Activated CD8-positive, alpha-beta memory T cell treated with anti-CD3 and anti-CD28 coated beads, Interleukin-2, amount 50 U/mL, for 1 hour (primary cell): ENCODE results near the gene ECI1.
"Not testable (repeated sequence)": the region's sequence is repeated elsewhere in the genome, so short reads cannot be mapped to it uniquely, and the experiment has no call there.

Experiments used
- DNase-seq: peaks from one replicate; pipeline ENCODE4 v3.0.0-alpha.2; 2020; ENCODE audit errors: extremely low read depth

ECI1 gene

DNA sequence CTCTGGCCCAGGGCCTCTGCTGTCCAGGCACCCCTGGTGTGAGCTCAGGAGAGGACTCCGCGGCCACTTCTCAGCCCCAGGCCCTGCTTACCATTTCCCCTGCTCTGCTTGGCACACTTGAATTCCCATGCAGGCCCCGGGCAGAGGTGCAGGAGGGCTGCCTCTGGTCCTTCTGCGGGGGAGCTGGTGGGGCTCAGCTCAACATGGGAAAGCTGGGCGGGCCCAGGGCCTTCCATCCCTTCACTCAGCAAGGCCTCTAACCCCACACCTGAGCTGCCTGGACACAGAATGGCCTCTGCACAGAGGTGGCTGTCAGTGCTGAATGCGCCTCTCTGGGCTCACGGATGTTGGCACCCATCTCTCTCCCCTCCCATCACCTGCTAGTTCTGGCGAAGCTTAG lies 29.1 kb upstream of the ECI1 start:
- no peak for DNase-seq

DNA sequence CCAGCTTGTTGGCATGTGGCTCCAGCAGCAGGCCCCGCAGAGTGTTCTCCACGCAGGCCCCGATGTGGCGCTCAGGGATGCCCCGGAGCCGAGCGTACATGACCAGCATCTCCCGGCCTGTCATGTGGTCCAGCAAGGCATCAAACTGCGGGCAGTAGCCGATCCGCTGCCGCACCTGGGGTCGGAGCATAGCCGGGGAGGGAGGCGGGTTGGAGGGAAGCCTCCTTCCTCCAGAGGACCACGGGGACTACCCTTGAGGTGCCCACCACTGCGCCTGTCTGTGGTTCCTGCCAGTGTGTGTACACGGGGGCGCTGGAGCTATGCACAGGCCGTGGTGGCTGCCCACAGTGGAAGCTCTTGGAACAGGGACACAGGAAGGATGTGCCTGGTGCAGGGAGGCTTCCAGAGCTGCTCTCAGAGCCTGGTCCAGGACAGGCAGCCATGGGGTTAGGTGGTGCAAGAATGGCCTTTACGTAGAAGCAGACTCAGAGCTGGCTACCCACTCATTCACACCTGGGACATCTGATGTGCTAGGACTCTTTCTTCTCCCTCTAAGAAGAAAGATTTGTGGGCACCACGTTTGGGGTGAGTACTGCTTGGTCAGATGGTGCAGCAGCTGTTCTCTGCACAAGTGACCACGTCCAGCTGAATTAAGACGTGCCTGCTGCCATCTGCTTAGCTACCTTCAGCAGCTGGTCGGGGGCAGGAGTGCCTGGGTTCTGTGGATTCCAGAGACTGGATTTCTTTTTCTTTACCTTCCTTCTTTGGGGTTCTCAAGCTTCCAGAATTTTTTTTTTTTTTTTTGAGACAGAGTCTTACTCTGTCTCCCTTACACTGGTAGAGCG lies 27.8 kb upstream of the ECI1 start:
- no peak for DNase-seq

DNA sequence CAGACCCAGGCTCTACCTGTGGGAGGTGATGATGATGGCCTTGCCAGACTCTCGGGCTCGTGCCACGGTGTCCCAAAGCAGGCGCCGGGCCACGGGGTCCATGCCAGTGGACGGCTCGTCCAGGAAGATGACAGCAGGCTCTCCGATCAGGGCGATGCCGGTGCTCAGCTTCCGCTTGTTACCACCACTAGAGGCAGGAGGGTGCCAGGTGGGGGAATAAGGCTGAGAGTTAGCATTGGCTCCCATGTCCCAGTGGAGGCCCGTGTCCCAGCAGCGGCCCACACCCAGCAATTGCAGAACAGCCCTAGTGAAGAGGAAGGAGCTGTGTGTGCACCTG lies 26.9 kb upstream of the ECI1 start:
- DNase-seq = no peak

DNA sequence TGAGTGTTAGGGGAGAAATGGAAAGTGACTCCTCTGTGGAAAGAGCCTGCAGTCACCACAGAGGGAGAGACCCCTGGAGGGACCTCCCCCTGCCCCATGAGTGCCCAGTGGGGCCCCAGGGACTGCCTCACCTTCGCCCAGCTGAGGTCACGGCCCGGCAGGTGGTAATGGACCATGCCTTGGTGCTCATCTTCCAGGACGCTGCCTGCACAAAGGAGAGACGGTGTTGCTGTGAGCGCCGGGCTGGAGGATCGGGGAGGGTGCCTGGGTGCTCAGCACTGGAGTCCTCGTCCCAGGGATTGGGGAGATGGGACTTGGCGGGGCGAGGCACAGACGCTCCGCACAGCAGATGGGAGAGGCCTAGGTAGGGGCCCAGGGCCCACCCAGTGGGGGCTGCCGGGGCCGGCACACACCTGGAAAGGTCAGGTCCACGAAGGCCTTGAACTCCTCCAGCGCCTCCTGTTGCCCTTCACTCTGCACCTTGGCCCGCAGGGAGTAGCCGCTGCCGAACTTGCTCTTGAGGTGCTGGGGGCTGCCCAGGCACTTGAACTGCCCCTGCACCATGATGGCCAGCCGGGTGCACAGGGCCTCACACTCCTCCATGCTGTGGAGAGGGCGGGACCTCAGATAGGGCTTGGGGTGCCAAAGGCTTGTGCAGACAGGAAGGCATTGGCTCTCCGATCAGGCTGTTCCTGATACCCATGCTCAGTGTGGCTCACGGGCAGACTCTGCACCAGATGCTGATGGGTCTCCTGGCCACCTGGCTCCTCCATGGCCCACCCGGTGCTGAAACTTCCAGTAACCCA lies 26.3 kb upstream of the ECI1 start:
- DNase-seq = no peak

DNA sequence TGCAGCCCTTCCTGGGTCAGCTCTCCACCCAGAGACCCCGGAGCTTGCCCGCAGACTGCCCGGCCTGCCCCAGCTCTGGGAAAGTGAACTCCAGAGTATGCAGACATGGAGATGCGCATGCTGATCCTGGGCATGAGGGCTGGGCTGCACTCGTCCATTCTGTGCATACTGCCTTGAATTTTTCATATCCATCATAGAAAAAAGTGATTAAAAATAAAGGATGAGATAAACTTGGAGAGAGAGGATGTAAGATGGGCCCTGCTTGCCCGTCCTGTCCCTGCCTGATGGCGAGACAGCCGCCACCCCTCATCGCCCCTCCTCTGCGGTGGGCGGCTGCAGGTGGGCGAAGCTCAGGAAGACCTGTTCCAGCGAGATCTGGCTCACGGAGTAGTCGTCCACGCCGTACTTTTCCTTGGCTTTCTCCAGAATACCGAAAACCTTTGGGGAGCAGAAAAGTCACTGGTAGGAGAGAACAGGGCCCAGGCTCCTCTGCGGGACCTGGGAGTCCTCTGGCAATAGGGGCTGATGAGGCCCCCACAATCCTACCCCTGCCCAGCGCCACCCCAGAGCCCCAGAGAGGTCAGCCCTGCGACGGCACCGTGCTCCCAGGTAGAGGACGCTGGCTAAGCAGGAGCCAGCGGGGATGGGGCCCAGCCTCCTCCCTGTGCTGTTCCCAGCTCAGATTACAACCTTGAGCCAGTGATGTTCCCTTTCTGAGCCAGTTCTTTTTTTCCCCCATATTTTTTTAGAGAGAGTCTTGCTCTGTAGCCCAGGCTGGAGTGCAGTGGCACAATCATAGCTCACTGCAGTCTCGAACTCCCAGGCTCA lies 25.2 kb upstream of the ECI1 start:
- no peak for DNase-seq

DNA sequence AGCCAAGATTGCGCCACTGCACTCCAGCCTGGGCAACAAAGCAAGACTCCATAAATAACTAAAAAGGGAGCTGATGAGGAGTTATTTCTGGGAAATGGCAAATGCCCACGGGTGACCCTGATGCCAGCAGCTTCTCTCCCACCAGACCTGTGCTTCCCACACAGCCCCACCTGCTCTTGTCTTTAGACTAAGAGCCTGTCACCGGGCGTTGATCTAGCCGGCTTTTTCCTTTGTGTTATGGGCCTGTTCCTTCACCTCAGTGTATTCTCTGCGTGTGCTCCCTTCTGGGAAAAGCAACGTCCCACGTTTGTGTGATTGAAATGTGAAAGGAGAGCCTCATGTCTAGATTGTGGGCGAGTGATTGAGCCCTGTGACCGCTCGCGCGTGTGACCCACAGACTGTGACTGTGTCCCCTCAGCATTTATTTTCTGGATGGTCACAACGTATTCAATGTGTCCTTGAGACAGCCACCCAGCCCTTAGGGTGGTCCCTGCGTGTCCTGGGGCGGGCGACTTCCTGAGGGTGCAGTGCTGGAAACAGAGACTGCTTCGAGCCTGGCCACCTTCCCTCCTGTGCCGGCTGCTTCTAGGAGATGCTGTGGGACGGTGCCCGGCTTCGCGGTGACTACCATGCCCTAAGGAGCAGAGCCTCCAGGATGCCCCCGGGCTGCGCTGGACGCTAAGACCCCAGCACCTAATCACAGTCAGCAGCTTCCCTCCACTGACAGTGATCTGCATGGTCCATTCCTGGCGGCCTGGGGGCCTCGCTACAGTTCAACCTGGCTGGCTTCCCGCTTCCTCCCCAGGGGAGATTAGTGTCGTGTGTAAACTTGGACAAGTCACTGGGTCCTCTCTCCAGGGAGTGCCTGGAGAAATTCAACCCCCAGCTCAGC lies 24.3 kb upstream of the ECI1 start:
- DNase-seq = no peak

DNA sequence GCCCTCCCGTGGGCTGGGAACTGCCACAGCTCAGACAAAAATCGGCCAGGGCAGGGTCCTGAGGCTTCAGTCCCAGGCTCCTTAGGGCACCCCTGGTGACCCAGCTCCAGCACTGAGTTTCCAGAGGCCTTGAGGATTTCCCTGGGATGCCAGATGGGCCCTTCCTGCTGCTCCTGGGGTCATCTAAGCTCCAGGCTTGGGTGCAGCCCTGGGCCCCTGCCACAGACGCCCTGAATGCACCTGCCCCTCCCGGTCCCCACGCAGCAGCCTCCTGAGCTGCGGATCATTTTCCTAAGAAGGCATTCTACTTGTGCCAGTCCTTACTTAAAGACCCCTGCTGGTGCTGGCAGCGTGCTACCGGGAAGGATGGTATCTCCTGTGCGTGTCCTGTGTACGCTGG lies 22.5 kb upstream of the ECI1 start:
- DNase-seq = no peak

DNA sequence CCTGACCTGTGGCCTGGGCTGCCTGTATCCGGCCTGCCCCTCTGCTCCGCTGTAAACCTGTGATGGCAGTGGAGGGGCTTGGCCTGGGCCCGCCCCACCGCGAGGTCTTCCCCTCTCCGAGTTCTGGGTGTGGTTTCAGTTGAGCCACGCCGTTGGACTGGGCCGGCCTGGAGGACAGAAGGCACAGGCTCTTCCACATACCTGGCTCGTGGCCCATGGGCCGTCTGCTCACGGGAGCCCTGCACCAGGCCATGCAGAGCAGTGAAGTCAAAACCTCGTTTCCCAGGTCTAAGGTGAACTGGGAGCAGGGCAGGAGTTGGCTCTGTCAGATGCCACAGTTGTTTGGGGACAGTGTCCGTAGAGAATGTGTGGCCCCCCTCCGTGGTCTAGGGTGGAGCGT lies 22.1 kb upstream of the ECI1 start:
- no peak for DNase-seq

DNA sequence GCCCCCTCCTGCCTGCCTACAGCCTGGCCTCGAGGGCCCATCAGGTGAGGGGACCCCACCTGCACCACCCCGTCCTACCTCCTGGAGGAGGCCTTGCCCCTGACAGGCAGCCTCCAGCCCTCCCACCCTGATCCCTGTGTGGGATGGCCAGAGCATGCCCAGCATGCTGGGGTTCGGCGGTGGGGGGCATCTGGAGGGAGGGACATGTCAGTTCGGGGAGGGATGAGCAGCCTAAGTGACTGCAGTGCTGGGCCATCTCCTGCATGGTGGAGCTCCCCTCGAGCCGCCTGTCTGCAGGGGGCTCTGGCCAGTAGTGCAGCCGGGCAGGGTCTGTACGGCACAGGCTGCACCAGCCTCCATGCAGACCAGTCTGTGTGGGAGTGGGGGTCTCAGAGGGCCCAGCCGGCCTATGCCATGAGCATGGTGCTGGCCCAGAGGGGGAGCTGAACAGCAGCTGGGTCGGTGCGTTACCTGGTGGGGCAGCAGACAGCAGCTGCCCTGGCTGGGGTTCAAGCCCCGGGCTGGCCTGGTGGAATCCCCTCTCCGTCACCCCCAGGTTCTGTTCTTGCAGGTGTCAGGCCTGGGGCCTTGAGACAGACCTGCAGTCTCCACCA lies 20.6 kb upstream of the ECI1 start:
- no peak for DNase-seq

DNA sequence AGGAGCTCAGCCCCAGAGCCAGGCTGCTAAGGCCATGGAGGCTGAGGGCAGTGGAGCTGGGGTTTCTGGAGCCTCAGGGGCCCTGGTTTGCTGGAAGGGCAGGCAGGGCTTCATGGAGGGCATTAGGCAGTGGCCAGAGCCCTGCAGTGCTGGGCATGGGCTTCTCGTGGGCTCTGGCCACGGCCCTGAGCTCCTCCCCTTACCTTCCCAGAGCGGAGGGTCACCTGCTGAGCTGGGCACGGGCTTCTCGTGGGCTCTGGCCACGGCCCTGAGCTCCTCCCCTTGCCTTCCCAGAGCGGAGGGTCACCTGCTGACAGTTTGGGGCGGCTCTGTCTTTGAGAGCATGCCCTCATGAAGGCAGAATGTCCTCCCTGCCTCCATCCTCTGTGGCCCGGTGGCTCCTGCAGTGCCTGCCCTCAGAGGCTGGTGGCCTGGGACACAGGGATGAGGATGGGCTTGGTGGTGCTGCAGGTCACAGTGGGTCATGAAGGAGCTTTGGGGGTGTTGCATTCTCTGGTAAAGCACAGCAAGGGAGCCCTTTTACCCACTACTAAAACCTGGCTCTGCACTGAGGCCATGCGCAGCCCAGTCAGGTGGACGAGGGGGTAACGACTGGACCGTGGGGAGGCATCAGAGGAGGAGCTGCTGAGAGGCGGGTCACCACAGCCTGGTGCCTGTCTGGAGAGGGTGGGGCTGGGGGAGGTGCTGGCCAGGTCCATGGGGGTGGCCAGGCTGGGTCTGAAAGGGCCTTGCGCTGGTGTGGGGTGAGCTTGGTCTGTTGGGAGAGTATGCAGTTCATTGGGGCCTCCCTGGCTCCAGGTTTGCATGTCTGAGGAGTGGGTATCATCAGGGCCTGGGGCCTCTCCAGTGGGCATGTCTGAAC lies 19.4 kb upstream of the ECI1 start:
- DNase-seq = no peak

DNA sequence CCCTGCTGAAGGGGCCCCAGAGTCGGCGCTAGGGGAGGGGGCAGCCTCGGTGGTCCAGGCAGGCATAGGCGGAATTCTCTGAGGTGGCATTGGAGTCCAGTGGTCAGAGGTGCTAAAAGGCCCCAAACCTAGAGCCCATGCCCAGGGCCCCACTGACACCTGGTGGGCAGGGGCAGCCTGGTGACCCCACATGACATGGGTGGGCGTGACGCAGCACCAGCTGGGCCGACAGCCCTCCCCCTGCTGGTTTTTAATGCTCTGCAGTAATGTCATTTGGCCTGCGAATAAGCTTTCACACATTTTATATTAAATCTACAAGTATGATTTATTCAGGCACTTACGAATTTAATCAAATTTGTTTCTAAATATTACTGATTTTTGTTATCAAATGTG lies 18.7 kb upstream of the ECI1 start:
- no peak for DNase-seq

DNA sequence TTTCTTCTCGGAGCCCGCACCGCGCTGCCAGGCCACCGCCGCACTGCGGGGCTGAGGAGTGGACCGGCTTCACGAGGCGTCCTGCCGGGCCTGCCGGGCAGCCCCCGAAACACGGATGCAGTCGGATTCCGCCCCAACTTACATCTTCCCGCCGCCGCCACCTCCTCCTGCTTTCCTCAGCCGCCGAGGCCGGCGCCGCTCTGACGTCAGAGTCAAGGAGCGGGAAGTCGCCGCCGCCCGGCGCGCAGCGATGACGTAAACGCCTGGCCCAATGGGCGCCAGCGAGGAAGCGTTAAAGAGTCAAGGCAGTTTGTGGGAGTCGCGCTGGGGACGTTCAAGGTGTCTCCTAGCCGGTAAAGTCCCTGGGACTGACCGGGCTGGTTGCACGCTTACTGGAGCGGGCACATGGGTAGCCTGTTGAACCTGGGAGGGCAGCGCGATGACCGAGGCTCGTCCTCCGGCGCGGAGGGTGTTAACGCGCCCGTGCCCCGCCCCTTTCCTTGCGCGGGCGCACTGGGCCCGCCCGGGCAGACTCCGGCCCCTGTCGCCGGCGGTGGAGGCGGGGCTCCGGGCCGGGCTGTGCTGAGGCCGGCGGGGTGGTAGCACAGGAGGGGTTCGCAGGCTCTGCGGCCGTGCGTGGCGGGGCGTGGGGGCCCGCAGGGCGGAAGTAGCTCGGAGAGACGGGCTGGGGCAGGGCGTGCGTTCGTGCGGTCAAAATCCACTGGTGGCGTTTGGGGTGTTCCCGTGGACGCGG lies 16.7 kb upstream of the ECI1 start, which contains the start of gene RNPS1:
Gene RNPS1 (minus strand): TSS at position 214 of the 754 bp plus-strand sequence. CDS start 3,483 bp downstream, outside the sequence.
- peak; percentile 83 for DNase-seq

DNA sequence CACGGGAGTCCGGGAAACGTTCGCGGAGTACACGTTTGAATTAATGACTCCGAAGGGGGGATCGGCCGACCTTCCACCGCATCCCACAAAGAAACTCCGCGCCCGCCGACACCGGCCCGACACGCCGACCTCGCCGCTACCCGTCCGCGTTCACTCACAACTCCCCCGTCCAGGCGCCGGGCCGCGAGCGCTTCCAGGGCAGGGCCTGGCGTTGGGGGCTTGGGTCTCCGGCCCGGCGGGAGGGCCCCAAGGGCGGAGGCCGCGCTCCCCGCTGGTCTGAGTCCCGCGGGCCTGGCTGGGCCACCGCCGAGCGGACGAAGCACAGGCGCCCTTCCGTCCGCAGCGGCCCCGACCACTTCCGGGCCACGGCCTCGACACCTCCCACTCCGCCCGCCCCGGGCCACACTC lies 16.1 kb upstream of the ECI1 start:
- not testable (repeated sequence) for DNase-seq

DNA sequence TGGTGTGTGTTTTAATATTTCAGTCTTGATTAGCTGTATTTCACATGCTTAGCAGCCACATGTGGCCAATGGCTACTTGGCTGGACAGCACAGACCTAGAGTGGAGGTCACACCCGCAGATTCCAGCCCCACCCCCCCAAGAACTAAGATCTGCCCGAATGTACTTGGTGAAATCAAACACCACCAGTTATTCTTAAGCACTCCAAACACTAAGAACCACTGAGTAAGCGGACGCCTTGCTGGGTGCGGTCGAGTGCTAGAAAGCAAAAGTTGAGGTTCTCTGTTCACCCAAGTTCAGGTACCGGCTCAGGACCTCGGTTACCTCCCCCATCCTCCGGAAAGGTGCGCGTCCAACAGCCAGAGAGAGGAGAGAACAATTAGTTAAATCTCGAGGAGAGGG lies 15.5 kb upstream of the ECI1 start:
- not testable (repeated sequence) for DNase-seq

DNA sequence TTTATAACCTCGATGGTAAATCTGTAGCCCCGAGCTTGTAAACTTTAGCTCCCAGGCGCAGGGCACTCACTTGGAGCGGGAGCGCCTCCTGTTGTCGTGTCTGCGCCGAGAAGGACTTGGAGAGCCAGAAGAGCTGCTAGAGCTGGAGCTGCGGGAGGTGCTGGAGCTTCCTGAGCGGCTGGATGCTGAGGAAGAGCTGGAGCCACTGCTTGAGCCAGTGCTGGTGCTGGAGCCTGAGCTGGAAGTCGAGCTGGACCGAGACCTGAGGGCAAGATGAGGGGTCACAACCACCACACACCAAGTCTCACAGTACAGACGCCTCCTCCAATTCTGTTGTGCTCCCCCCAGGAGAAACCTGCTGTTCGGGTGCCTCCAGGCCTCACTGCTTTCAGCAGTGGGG lies 11.6 kb upstream of the ECI1 start:
- DNase-seq = not testable (repeated sequence)

DNA sequence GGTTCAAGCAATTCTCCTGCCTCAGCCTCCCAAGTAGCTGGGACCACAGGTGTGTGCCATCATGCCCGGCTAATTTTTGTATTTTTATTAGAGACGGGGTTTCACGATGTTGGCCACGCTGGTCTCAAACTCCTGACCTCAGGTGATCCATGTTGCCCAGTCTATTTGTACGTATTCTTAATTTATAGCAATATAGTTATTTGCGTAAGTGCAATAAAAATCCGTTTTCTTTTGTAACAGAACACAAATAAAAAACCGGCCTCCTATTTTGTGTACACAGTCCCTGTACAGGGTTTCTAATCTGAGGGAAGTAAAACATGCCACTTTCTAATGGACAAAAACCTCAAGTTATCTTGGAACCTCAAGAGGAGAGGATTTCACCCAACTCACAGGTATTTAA lies 8.9 kb upstream of the ECI1 start:
- DNase-seq = no peak

DNA sequence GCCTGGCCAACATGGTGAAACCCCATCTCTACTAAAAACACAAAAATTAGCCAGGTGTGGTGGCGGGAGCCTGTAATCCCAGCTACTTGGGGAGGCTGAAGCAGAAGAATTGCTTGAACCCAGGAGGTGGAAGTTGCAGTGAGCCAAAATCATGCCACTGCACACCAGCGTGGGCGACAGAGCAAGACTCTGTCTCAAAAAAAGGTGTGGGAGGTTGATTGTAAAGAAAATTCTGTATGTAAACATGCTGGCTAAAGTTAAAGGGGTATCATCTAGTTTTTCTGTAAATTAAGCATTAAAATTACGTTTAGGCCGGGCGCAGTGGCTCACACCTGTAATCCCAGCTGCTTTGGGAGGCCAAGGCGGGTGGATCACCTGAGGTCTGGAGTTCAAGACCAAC lies 7.1 kb upstream of the ECI1 start:
- not testable (repeated sequence) for DNase-seq

DNA sequence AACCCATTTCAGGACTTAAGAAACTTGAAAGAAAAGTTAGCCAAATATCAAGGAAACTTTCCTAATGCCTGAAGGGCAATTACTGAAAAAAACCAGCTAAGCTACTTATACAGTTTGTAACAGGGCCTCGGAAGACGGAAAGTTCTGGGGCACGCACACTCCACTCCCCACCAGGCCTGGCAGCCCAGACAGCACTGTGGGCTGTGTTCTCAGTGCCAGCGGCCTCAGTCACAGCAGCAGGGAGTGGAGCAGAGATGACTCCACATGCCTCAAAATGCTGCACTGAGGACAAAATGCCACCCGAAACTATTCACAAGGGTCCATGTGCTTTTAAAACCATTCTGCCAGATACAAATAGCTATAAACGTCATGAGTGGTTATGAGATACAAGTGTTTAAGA lies 6.3 kb upstream of the ECI1 start:
- no peak for DNase-seq

DNA sequence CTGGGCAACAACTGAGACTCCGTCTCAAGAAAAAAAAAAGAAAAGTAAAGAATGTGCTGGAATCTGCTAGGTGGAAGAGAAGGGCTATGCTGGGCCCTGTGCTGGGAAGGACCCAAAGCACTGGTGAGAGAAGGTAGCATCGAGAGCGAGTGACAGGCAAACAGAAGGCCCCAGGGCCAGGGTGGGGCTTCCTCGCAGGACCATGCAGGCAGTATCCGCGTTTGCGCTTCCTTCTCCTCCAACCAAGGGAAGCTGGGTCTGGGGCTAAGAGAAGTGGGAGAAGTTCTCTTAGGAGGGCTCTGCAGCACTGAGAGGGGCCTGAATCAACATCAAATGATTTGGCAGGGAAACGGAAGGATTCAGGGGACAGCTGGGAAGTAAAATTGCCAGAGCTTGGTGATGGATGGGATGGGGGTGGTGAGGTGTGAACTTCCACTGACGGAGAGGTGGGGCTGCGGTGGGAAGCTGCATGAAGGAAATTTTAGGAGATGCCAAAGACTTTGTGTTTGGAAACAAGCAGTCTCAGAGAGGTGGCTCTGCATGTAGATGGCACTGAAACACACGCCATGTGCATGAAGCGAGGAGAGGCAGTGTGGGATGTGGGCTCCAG lies 5.2 kb upstream of the ECI1 start:
- DNase-seq = no peak
